GM12878 (cell line): ENCODE measurements around the gene SNX33. TPM values are rescaled to one million over a fixed set of nuclear protein-coding genes. Genes with fewer than 3 reads are reported as not detected.

ENCODE experiments used
- BMI1 ChIP-seq: fragments of 450-650 bp; IDR thresholded peaks from 2 replicates; pipeline ENCODE4 v1.6.1; 2016; ENCODE audit warnings: mild to moderate bottlenecking, moderate library complexity, borderline replicate concordance
- DPF2 ChIP-seq: fragments of 450-650 bp; IDR thresholded peaks from 2 replicates; pipeline ENCODE4 v1.6.1; 2017; ENCODE audit warnings: mild to moderate bottlenecking
- ETV6 ChIP-seq, 2 experiments: fragments of 450-650 bp in 1 of 2; IDR thresholded peaks in 1 of 2; conservative IDR thresholded peaks in 1 of 2; 2 replicates each; pipeline ENCODE4 v1.6.1; 2014; ENCODE audit warnings: antibody characterized with exemption in 1 of 2, borderline replicate concordance in 1 of 2, low read depth in 1 of 2, mild to moderate bottlenecking in 1 of 2, moderate library complexity in 1 of 2
- GATAD2B ChIP-seq: fragments of 450-650 bp; conservative IDR thresholded peaks from 2 replicates; pipeline ENCODE4 v1.6.1; 2017; ENCODE audit warnings: low read depth, mild to moderate bottlenecking, moderate library complexity
- HDAC2 ChIP-seq: fragments of 200-600 bp; sonication (generic); IDR thresholded peaks from 2 replicates; pipeline ENCODE4 v1.6.1; 2017
- IKZF1 ChIP-seq: fragments of 450-650 bp; conservative IDR thresholded peaks from 2 replicates; pipeline ENCODE4 v1.6.1; 2017; ENCODE audit warnings: antibody characterized with exemption, mild to moderate bottlenecking
- JUNB ChIP-seq: IDR thresholded peaks from 2 replicates; pipeline ENCODE4 v1.6.1; 2016; ENCODE audit warnings: antibody characterized with exemption, mild to moderate bottlenecking
- KDM1A ChIP-seq: fragments of 200-600 bp; sonication (generic); IDR thresholded peaks from 2 replicates; pipeline ENCODE4 v1.6.1; 2016; ENCODE audit warnings: borderline replicate concordance
- LARP7 ChIP-seq: fragments of 450-650 bp; IDR thresholded peaks from 2 replicates; pipeline ENCODE4 v1.6.1; 2017; ENCODE audit warnings: mild to moderate bottlenecking
- MTA2 ChIP-seq: fragments of 450-650 bp; IDR thresholded peaks from 2 replicates; pipeline ENCODE4 v1.6.1; 2016; ENCODE audit warnings: low read depth, mild to moderate bottlenecking, moderate library complexity
- RFX5 ChIP-seq: IDR thresholded peaks from 2 replicates; pipeline ENCODE4 v1.6.1; 2011; ENCODE audit warnings: low read depth, low read length, improper control_type of control experiment
- SMAD5 ChIP-seq: IDR thresholded peaks from 2 replicates; pipeline ENCODE4 v1.6.1; 2016; ENCODE audit warnings: antibody characterized with exemption, low read depth
- SP1 ChIP-seq: IDR thresholded peaks from one replicate; pipeline ENCODE4 v1.6.1; 2011; ENCODE audit warnings: low read depth, low read length
- SUPT20H ChIP-seq: IDR thresholded peaks from 2 replicates; pipeline ENCODE4 v1.6.1; 2011; ENCODE audit warnings: low read depth, mild to moderate bottlenecking, low read length, moderate library complexity, borderline replicate concordance; ENCODE audit not compliant: control insufficient read depth
- TAF1 ChIP-seq: IDR thresholded peaks from 2 replicates; pipeline ENCODE4 v1.6.1; 2011; ENCODE audit warnings: mild to moderate bottlenecking, low read depth, low read length, borderline replicate concordance
- WRNIP1 ChIP-seq: IDR thresholded peaks from 2 replicates; pipeline ENCODE4 v1.6.1; 2011; ENCODE audit warnings: low read depth, low read length, improper control_type of control experiment, borderline replicate concordance
- ZBED1 ChIP-seq: IDR thresholded peaks from 2 replicates; pipeline ENCODE4 v1.6.1; 2016; ENCODE audit warnings: borderline replicate concordance
- polyA plus RNA-seq, 11 experiments: library from polyadenylated mRNA; depleted of rRNA in 4 of 11; unstranded in 6 of 11; stranded (reverse) in 5 of 11; fragments of >200 nt; fragmentation: Nextera tagmentation in 4 of 11; fragmentation: Illumina TruSeq in 1 of 11; extraction: Ambion mirVana in 4 of 11; extraction: Trizol in 1 of 11; gene quantifications; 1 replicate in 1 of 11; 2 replicates in 10 of 11; pipeline versions ENCODE4 v1.2.1 to v1.2.3, GENCODE V29; 2011 to 2016; ENCODE audit warnings: inconsistent platforms in 2 of 11, missing spikeins in 2 of 11, low read depth in 1 of 11
- total RNA-seq, 4 experiments: library from RNA; depleted of rRNA in 3 of 4; stranded (reverse); fragments of >200 nt in 3 of 4; fragmentation: Illumina TruSeq in 1 of 4; extraction: Trizol in 1 of 4; gene quantifications; 2 replicates each; pipeline versions ENCODE4 v1.2.1 to v1.2.3, GENCODE V29; 2013 to 2021
- TF ChIP-seq, protein P1 (sequence below): fragments of 150-350 bp; IDR thresholded peaks from 2 replicates; pipeline ENCODE4 v1.6.1; 2014; ENCODE audit warnings: mild to moderate bottlenecking, low read depth, low read length
- TF ChIP-seq, protein P2 (sequence below): fragments of 450-650 bp; IDR thresholded peaks from 2 replicates; pipeline ENCODE4 v1.6.1; 2016; ENCODE audit warnings: mild to moderate bottlenecking, moderate library complexity, borderline replicate concordance
- TF ChIP-seq, protein P3 (sequence below): fragments of 450-650 bp; IDR thresholded peaks from 2 replicates; pipeline ENCODE4 v1.6.1; 2018; ENCODE audit warnings: borderline replicate concordance, mild to moderate bottlenecking; ENCODE audit not compliant: partially characterized antibody
- TF ChIP-seq, protein P4 (sequence below): fragments of 450-650 bp; IDR thresholded peaks from 2 replicates; pipeline ENCODE4 v1.6.1; 2017; ENCODE audit warnings: borderline replicate concordance

SNX33 gene
- total and polyA plus RNA-seq, 10 of the 15 experiments (the other 5 are each of a cell fraction or from before 2014, with no cell fraction given), result 0.13 to 1.9 (median 0.55) TPM

DNA sequence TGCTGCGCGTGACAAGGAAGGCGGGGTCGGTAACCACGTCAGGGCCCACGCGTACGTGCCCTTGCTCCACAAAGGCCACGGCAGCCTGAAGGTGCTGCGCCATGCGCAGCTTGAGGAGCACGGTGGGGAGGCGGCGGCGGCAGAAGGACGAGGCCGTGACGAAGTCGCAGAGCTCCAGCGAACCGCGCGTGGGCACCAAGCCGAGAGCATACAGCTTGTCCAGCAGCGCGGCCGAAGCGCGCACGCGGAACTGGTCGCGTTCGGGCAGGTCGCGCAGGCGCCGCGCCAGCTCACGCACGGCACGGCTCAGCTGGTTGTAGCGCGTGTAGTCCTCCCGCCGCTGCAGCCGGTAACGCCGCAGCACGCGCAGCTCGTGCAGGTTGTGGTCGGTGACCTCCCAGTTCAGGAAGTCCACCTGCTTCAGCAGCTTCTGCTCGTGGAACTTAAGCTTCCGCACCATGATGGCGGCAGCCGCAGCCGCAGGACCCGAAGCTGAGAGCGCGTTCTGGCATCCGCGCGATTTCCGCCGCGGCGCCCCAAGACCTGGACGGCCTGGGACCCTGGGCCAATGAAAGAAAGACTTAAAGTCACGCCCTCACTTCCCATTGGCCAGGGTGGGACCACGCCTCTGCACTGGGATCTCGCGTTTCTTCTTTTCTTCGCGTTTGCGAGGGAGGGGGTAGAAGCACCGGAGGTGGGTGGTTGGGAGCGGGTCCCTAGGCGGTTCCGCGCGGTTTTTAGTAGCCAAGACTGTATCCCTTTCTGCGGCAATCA is 7.8 kb upstream of the SNX33 start, which contains the start of gene IMP3 (continued):
- peak; percentile 91 for TF ChIP-seq SP1
- TF ChIP-seq JUNB, result no peak
- TF ChIP-seq HDAC2, result peak; percentile 50; the same call in 1 of the 2 replicates
- TF ChIP-seq IKZF1, result peak; percentile 72
- no peak for TF ChIP-seq KDM1A
- no peak for TF ChIP-seq BMI1
- peak; percentile 97 for TF ChIP-seq LARP7
- no peak for TF ChIP-seq WRNIP1
- no peak; the same call in 1 of the 2 replicates for TF ChIP-seq ZBED1
- no peak for TF ChIP-seq MTA2
- no peak for TF ChIP-seq SUPT20H
- TF ChIP-seq GATAD2B, result peak; percentile 90
- TF ChIP-seq TAF1, result peak; percentile 92; the same call in 1 of the 2 replicates
- TF ChIP-seq, protein P1, sequence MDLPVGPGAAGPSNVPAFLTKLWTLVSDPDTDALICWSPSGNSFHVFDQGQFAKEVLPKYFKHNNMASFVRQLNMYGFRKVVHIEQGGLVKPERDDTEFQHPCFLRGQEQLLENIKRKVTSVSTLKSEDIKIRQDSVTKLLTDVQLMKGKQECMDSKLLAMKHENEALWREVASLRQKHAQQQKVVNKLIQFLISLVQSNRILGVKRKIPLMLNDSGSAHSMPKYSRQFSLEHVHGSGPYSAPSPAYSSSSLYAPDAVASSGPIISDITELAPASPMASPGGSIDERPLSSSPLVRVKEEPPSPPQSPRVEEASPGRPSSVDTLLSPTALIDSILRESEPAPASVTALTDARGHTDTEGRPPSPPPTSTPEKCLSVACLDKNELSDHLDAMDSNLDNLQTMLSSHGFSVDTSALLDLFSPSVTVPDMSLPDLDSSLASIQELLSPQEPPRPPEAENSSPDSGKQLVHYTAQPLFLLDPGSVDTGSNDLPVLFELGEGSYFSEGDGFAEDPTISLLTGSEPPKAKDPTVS, result no peak
- TF ChIP-seq, protein P2, sequence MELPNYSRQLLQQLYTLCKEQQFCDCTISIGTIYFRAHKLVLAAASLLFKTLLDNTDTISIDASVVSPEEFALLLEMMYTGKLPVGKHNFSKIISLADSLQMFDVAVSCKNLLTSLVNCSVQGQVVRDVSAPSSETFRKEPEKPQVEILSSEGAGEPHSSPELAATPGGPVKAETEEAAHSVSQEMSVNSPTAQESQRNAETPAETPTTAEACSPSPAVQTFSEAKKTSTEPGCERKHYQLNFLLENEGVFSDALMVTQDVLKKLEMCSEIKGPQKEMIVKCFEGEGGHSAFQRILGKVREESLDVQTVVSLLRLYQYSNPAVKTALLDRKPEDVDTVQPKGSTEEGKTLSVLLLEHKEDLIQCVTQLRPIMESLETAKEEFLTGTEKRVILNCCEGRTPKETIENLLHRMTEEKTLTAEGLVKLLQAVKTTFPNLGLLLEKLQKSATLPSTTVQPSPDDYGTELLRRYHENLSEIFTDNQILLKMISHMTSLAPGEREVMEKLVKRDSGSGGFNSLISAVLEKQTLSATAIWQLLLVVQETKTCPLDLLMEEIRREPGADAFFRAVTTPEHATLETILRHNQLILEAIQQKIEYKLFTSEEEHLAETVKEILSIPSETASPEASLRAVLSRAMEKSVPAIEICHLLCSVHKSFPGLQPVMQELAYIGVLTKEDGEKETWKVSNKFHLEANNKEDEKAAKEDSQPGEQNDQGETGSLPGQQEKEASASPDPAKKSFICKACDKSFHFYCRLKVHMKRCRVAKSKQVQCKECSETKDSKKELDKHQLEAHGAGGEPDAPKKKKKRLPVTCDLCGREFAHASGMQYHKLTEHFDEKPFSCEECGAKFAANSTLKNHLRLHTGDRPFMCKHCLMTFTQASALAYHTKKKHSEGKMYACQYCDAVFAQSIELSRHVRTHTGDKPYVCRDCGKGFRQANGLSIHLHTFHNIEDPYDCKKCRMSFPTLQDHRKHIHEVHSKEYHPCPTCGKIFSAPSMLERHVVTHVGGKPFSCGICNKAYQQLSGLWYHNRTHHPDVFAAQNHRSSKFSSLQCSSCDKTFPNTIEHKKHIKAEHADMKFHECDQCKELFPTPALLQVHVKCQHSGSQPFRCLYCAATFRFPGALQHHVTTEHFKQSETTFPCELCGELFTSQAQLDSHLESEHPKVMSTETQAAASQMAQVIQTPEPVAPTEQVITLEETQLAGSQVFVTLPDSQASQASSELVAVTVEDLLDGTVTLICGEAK, result peak; percentile 62; the same call in 1 of the 2 replicates
- peak; percentile 75; the same call in 1 of the 2 replicates for TF ChIP-seq DPF2
- no peak for TF ChIP-seq ETV6 (conservative IDR thresholded peaks at IDR 0.05 in 1 of 2, IDR thresholded peaks at IDR 0.05 in 1 of 2; ENCODE audit: borderline replicate concordance in 1 of 2, low read depth in 1 of 2)
- TF ChIP-seq, protein P3, sequence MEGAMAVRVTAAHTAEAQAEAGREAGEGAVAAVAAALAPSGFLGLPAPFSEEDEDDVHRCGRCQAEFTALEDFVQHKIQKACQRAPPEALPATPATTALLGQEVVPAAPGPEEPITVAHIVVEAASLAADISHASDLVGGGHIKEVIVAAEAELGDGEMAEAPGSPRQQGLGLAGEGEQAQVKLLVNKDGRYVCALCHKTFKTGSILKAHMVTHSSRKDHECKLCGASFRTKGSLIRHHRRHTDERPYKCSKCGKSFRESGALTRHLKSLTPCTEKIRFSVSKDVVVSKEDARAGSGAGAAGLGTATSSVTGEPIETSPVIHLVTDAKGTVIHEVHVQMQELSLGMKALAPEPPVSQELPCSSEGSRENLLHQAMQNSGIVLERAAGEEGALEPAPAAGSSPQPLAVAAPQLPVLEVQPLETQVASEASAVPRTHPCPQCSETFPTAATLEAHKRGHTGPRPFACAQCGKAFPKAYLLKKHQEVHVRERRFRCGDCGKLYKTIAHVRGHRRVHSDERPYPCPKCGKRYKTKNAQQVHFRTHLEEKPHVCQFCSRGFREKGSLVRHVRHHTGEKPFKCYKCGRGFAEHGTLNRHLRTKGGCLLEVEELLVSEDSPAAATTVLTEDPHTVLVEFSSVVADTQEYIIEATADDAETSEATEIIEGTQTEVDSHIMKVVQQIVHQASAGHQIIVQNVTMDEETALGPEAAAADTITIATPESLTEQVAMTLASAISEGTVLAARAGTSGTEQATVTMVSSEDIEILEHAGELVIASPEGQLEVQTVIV, result peak; percentile 51
- TF ChIP-seq RFX5, result peak; percentile 78; the same call in 1 of the 2 replicates
- TF ChIP-seq, protein P4, sequence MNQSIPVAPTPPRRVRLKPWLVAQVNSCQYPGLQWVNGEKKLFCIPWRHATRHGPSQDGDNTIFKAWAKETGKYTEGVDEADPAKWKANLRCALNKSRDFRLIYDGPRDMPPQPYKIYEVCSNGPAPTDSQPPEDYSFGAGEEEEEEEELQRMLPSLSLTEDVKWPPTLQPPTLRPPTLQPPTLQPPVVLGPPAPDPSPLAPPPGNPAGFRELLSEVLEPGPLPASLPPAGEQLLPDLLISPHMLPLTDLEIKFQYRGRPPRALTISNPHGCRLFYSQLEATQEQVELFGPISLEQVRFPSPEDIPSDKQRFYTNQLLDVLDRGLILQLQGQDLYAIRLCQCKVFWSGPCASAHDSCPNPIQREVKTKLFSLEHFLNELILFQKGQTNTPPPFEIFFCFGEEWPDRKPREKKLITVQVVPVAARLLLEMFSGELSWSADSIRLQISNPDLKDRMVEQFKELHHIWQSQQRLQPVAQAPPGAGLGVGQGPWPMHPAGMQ, result peak; percentile 69
- TF ChIP-seq SMAD5, result peak; percentile 94
